Left lung (tissue), 10 donors: Measurements from ENCODE around the gene KIRREL3. TPM values are rescaled to one million over a fixed set of nuclear protein-coding genes. Genes with fewer than 3 reads are reported as not detected.

Experiments used
- ATAC-seq: fragments of 200-7000 bp; cut with Tn5 transposase; one replicate; pipeline ENCODE4 v1.9.1; 2020; ENCODE audit warnings: moderate library complexity
- DNase-seq, 4 donors: peaks; one replicate each; pipeline ENCODE4 v3.0.0-alpha.2; 2013 to 2020
- H3K27ac ChIP-seq, 2 donors: fragments of 200-600 bp; sonication (generic) in 1 of 2; one replicate each; pipeline versions ENCODE4 v1.5.0 to v1.8.0; 2020 to 2021
- H3K27me3 ChIP-seq, 2 donors: fragments of 200-600 bp; sonication (generic) in 1 of 2; one replicate each; pipeline versions ENCODE4 v1.5.0 to v1.8.0; 2020 to 2021
- H3K36me3 ChIP-seq, 2 donors: fragments of 200-600 bp; sonication (generic) in 1 of 2; one replicate each; pipeline versions ENCODE4 v1.5.0 to v1.8.0; 2020 to 2021
- H3K4me1 ChIP-seq, 2 donors: fragments of 200-600 bp; one replicate each; pipeline ENCODE4 v1.8.0; 2021
- H3K4me3 ChIP-seq, 2 donors: fragments of 200-600 bp; sonication (generic) in 1 of 2; one replicate each; pipeline versions ENCODE4 v1.5.0 to v1.8.0; 2020 to 2021; ENCODE audit warnings: mild to moderate bottlenecking in 1 of 2
- H3K9me3 ChIP-seq, 2 donors: fragments of 200-600 bp; sonication (generic) in 1 of 2; one replicate each; pipeline versions ENCODE4 v1.5.0 to v1.8.0; 2020 to 2021
- intact Hi-C, 2 donors: fragments of 100-400 bp; cut with DNase I; formaldehyde crosslinking; loops; one replicate each; pipeline versions ENCODE4 v1.11.2 to v1.14.2; 2022
- polyA plus RNA-seq, 6 donors: library from polyadenylated mRNA; unstranded; fragments of 120-200 nt; gene quantifications; one replicate each; pipeline ENCODE4 v1.2.1, GENCODE V29; 2013; ENCODE audit not compliant: insufficient read length in 6 of 6
- total RNA-seq, 2 donors: library from RNA; stranded (reverse); fragmentation: NEBNext Ultra II Directional; extraction: Animal tissue kit (Norgen Biotek cat#: 25700); gene quantifications; one replicate each; pipeline ENCODE4 v1.2.1, GENCODE V29; 2021
- TF ChIP-seq, protein P1 (sequence below), 2 donors: fragments of 200-600 bp; sonication (generic) in 1 of 2; IDR thresholded peaks; one replicate each; pipeline versions ENCODE4 v1.5.0 to v1.8.0; 2021; ENCODE audit warnings: antibody characterized with exemption in 2 of 2
- donor health status: DM: no; HTN: yes; CAD: no.
- donor health status: DM: no; HTN: no; CAD: no.

Gene KIRREL3
- total and polyA plus RNA-seq, 8 donors, result 1.6 to 2.5 (median 2.0) TPM; not detected in 2

DNA sequence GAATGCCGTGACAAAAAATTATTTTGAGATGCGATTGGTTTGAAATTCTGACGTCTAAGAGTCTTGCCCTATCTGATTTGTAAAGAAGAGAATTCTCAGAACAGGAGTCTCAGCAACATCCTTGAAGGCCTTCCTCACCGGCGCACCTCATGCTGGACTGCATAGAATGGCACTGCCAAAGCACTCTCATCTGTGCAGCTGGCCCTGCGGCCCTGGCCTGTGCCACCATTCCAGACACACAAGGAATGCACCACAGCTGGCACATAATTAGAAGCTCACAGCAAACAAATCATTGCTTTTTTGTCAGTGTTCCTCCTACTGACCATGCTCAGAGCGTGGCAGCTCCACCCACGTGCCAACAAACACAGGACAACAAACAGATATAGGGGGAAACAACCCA is 166.0 kb downstream of the KIRREL3 start:
- no peaks in the 10 kb centered on the region for H3K9me3 ChIP-seq
- no peaks in the 10 kb centered on the region for H3K27me3 ChIP-seq
- DNase-seq (no peak), ATAC-seq (no peak)
- no peaks in the 10 kb centered on the region for H3K36me3 ChIP-seq
- H3K4me3 ChIP-seq, result no peak overlapping the region
- intact Hi-C loops, result no loop called here
- TF ChIP-seq, protein P1, sequence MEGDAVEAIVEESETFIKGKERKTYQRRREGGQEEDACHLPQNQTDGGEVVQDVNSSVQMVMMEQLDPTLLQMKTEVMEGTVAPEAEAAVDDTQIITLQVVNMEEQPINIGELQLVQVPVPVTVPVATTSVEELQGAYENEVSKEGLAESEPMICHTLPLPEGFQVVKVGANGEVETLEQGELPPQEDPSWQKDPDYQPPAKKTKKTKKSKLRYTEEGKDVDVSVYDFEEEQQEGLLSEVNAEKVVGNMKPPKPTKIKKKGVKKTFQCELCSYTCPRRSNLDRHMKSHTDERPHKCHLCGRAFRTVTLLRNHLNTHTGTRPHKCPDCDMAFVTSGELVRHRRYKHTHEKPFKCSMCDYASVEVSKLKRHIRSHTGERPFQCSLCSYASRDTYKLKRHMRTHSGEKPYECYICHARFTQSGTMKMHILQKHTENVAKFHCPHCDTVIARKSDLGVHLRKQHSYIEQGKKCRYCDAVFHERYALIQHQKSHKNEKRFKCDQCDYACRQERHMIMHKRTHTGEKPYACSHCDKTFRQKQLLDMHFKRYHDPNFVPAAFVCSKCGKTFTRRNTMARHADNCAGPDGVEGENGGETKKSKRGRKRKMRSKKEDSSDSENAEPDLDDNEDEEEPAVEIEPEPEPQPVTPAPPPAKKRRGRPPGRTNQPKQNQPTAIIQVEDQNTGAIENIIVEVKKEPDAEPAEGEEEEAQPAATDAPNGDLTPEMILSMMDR (IDR thresholded peaks at IDR 0.05), result no peak
- peaks cover 0 to 3% of the 10 kb centered on the region in 2 donors for H3K4me1 ChIP-seq
- H3K27ac ChIP-seq, result no peak overlapping the region

- H3K4me1 ChIP-seq, result peaks cover 0 to 3% of the 10 kb centered on the region in 2 donors
- ATAC-seq (peak; percentile 21), DNase-seq (no peak)
- no peaks in the 10 kb centered on the region for H3K27me3 ChIP-seq
- no peaks in the 10 kb centered on the region for H3K9me3 ChIP-seq
- TF ChIP-seq, protein P1 (IDR thresholded peaks at IDR 0.05), result no peak
- H3K36me3 ChIP-seq, result no peaks in the 10 kb centered on the region
- H3K27ac ChIP-seq, result no peak overlapping the region
- no peak overlapping the region for H3K4me3 ChIP-seq
- intact Hi-C loops, result no loop called here
These were observed 166.4 kb downstream of the KIRREL3 start for GRCh38 chr11:126834149-126834548.

- Histone ChIP-seq H3K27me3 (no peaks in the 10 kb centered on the region), H3K27ac (no peak overlapping the region), H3K9me3 (no peaks in the 10 kb centered on the region), H3K4me1 (peaks cover 0 to 3% of the 10 kb centered on the region in 2 donors), H3K4me3 (no peak overlapping the region), H3K36me3 (no peaks in the 10 kb centered on the region)
- intact Hi-C loops, result no loop called here
- TF ChIP-seq, protein P1 (IDR thresholded peaks at IDR 0.05), result no peak
- ATAC-seq, result peak; percentile 37
- no peak for DNase-seq
These were observed 167.5 kb downstream of the KIRREL3 start for GRCh38 chr11:126833065-126833464.

DNA sequence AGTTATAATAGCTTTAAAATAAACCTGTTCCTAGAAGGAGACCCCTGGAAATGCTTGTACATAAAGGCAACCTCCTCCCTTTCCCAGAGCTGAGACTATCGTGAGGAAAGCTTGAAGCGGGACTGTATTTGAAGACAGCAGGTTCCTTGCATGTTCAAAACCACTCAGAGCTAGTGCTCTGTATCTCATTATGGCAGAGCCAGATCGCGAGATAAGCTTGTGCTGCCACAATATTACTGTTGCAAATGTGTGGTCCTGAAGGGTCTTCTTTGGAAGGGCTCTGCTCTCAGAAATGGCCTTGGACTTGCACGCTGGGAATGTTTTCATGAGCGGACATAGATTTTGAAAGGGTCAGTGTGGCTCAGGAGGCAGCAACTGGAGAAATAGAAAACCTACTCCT is 168.2 kb downstream of the KIRREL3 start:
- Histone ChIP-seq H3K4me1 (peaks cover 0 to 3% of the 10 kb centered on the region in 2 donors), H3K27ac (no peak overlapping the region), H3K27me3 (no peaks in the 10 kb centered on the region), H3K36me3 (no peaks in the 10 kb centered on the region), H3K9me3 (no peaks in the 10 kb centered on the region), H3K4me3 (no peak overlapping the region)
- no peak for DNase-seq
- no peak for ATAC-seq
- TF ChIP-seq, protein P1 (IDR thresholded peaks at IDR 0.05), result no peak
- intact Hi-C loops, result no loop called here

DNA sequence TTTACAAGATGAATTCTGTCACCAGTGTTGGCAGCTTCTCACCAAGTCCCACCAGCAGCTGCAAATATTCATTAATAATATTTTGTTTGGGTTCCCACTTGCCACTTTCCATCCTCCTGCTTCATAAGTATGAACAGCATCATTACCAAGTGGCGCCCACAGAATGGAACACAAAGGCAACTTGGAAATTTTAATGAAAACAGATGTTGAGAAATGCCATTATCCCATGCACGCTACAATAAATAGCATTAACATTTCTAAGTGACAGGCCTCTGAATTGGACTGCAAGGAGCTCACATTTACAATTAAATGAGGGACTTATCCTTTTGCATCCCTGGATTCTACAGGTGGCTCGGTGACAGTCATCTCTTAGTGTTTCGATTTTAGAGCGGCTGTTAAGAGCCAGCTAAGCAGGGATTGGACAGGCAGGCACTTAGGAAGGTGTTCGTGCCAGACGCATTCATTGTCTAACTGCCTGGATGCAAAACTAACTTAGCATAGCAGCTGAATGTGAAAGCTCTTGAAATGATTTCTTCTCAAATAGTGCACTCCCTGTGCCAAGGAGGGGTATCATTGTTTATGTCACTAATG is 170.3 kb downstream of the KIRREL3 start:
- intact Hi-C loops, result no loop called here
- H3K36me3 ChIP-seq, result no peaks in the 10 kb centered on the region
- H3K9me3 ChIP-seq, result no peaks in the 10 kb centered on the region
- peaks cover 0 to 3% of the 10 kb centered on the region in 2 donors for H3K4me1 ChIP-seq
- H3K27ac ChIP-seq, result no peak overlapping the region
- ATAC-seq (no peak), DNase-seq (no peak)
- TF ChIP-seq, protein P1 (IDR thresholded peaks at IDR 0.05), result no peak
- H3K27me3 ChIP-seq, result no peaks in the 10 kb centered on the region
- no peak overlapping the region for H3K4me3 ChIP-seq
